ENCODE data around the gene HS1BP3. TPM values are rescaled to one million over a fixed set of nuclear protein-coding genes. Genes with fewer than 3 reads are reported as not detected.

Gene HS1BP3
- total RNA-seq, 1 experiment from 2014 or later: 17.1 TPM

DNA sequence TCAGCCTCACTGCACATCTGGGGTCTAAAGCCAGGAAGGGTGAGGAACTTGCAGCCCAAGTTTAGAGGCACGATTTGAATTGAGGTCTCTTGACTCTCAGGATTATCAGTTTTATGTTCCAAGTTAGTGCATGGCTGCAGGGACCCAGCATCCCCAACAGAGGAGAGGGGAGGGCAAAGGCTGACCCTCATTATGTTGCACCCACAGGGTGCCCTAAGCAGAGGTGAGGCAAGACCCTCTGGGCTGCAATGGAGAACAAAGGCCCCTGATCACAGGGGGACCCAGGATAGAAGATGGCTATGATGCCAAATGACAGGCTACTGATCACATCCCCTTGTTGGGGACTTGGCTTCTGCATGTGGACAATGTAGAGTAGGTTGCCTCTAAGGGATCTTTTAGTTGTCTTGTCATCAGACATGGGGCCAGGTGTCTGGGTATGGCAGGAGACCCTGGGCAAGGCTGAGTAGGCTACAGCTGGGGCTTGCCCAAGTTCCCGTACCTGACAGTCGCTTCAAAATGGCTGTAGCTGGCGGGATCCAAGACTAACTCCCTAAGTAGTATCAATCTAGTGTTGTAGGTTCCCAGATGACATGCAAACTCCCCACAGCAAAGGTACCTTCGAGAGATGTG, 11.5 kb upstream of the HS1BP3 start:
- no peaks in the 10 kb centered on the region for H3K36me3 ChIP-seq (ENCODE audit: control insufficient read depth in 1 of 2, insufficient read depth in 2 of 2, low read length in 2 of 2)
- H2AFZ ChIP-seq (ENCODE audit: low read depth, low read length, poor library complexity, severe bottlenecking): no peak overlapping the region
- ChIA-PET POLR2A (no interaction called here), CTCF (interaction anchor here (0.8 to 3.4 kb wide), 17 partner anchors 11 to 655 kb away, joined by 3 to 66 read pairs (median 6); partner anchors contain the start of gene HS1BP3), RAD21 (ENCODE audit: low non-redundant PET in 1 of 2, low total read pairs in 2 of 2, uncharacterized antibody in 2 of 2, unreplicated experiment in 2 of 2) (interaction anchor here in 1 of 2 experiments (2.4 kb wide), 1 partner anchor 301 kb away, joined by 15 read pairs; no protein-coding TSS in a partner anchor)
- ATAC-seq: no peak
- H4K20me1 ChIP-seq (ENCODE audit: insufficient read depth): no peaks in the 10 kb centered on the region
- no peak for DNase-seq (ENCODE audit: low read depth, low spot score)
- H3K27ac ChIP-seq (ENCODE audit: low read depth, low read length): no peak overlapping the region
- TF ChIP-seq ZNF274 (IDR thresholded peaks at IDR 0.05; ENCODE audit: low read depth, low read length) (no peak), CEBPB (IDR thresholded peaks at IDR 0.05; ENCODE audit: low read depth) (no peak), EZH2 (IDR thresholded peaks at IDR 0.05) (no peak)
- TF ChIP-seq, protein P1, sequence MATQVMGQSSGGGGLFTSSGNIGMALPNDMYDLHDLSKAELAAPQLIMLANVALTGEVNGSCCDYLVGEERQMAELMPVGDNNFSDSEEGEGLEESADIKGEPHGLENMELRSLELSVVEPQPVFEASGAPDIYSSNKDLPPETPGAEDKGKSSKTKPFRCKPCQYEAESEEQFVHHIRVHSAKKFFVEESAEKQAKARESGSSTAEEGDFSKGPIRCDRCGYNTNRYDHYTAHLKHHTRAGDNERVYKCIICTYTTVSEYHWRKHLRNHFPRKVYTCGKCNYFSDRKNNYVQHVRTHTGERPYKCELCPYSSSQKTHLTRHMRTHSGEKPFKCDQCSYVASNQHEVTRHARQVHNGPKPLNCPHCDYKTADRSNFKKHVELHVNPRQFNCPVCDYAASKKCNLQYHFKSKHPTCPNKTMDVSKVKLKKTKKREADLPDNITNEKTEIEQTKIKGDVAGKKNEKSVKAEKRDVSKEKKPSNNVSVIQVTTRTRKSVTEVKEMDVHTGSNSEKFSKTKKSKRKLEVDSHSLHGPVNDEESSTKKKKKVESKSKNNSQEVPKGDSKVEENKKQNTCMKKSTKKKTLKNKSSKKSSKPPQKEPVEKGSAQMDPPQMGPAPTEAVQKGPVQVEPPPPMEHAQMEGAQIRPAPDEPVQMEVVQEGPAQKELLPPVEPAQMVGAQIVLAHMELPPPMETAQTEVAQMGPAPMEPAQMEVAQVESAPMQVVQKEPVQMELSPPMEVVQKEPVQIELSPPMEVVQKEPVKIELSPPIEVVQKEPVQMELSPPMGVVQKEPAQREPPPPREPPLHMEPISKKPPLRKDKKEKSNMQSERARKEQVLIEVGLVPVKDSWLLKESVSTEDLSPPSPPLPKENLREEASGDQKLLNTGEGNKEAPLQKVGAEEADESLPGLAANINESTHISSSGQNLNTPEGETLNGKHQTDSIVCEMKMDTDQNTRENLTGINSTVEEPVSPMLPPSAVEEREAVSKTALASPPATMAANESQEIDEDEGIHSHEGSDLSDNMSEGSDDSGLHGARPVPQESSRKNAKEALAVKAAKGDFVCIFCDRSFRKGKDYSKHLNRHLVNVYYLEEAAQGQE (IDR thresholded peaks at IDR 0.05; ENCODE audit: low read depth): no peak
- TF ChIP-seq, protein P2, sequence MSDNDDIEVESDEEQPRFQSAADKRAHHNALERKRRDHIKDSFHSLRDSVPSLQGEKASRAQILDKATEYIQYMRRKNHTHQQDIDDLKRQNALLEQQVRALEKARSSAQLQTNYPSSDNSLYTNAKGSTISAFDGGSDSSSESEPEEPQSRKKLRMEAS (IDR thresholded peaks at IDR 0.05): no peak
- peaks cover 35% of the 10 kb centered on the region for H3K27me3 ChIP-seq (ENCODE audit: insufficient read depth, low read length)
- H3K4me1 ChIP-seq (ENCODE audit: control insufficient read depth in 1 of 2, insufficient read depth in 2 of 2, low read length in 2 of 2): peaks cover 0 to 4% of the 10 kb centered on the region in 2 experiments; a peak in 1 of 4 replicates
- no peak overlapping the region for H3K4me2 ChIP-seq (ENCODE audit: low read length)
- no peak overlapping the region for H3K9ac ChIP-seq (ENCODE audit: low read length)
- H3K9me3 ChIP-seq (ENCODE audit: control insufficient read depth in 1 of 2, insufficient read depth in 1 of 2, low read depth in 1 of 2, low read length in 2 of 2): no peaks in the 10 kb centered on the region
- no TSS peak for BruUV-seq (replicated peaks)
- H3K79me2 ChIP-seq (ENCODE audit: insufficient read depth, low read length): no peaks in the 10 kb centered on the region
- H3K9me2 ChIP-seq (ENCODE audit: insufficient read depth): no peaks in the 10 kb centered on the region
- no peak overlapping the region for H3K4me3 ChIP-seq (replicated peaks in 1 of 2; ENCODE audit: low read depth in 1 of 2, low read length in 2 of 2)
- intact Hi-C loops (cut with micrococcal nuclease): no loop called here

Data from HCT116 (cell line).